HepG2 (cell line): Measurements from ENCODE around the gene ATG9A. TPM values are rescaled to one million over a fixed set of nuclear protein-coding genes. Genes with fewer than 3 reads are reported as not detected.

Experiments used
- ATF2 ChIP-seq: sonication (generic); formaldehyde crosslinking; IDR thresholded peaks from 2 replicates; pipeline ENCODE4 v1.4.0; 2020; ENCODE audit warnings: missing genetic modification reagents
- BHLHE40 ChIP-seq: IDR thresholded peaks from 2 replicates; pipeline ENCODE4 v1.6.1; 2011; ENCODE audit warnings: low read length, improper control_type of control experiment
- GTF2F1 ChIP-seq: fragments of 150-350 bp; IDR thresholded peaks from 2 replicates; pipeline ENCODE4 v1.6.1; 2014; ENCODE audit warnings: low read length
- HINFP ChIP-seq: sonication (generic); formaldehyde crosslinking; IDR thresholded peaks from 2 replicates; pipeline ENCODE4 v1.4.0; 2020; ENCODE audit warnings: low read depth, mild to moderate bottlenecking, missing genetic modification reagents
- NR0B2 ChIP-seq: sonication (generic); formaldehyde crosslinking; IDR thresholded peaks from 2 replicates; pipeline ENCODE4 v1.4.0; 2020; ENCODE audit warnings: mild to moderate bottlenecking, missing genetic modification reagents
- PBX2 ChIP-seq: IDR thresholded peaks from 2 replicates; pipeline ENCODE4 v1.6.1; 2016; ENCODE audit warnings: control low read depth
- RNF219 ChIP-seq: sonication (generic); formaldehyde crosslinking; IDR thresholded peaks from 2 replicates; pipeline ENCODE4 v1.5.0; 2020; ENCODE audit warnings: mild to moderate bottlenecking, missing genetic modification reagents
- SOX5 ChIP-seq: IDR thresholded peaks from 2 replicates; pipeline ENCODE4 v1.6.1; 2016; ENCODE audit warnings: borderline replicate concordance
- SOX6 ChIP-seq, 2 experiments: fragments of 450-650 bp in 1 of 2; sonication (generic) in 1 of 2; formaldehyde crosslinking in 1 of 2; IDR thresholded peaks; 2 replicates each; pipeline versions ENCODE4 v1.4.0 to v1.6.1; 2017 to 2020; ENCODE audit warnings: antibody characterized with exemption in 1 of 2, mild to moderate bottlenecking in 1 of 2, missing genetic modification reagents in 1 of 2
- SP1 ChIP-seq, 2 experiments: fragments of 450-650 bp in 1 of 2; sonication (generic) in 1 of 2; formaldehyde crosslinking in 1 of 2; IDR thresholded peaks; 2 replicates each; pipeline versions ENCODE4 v1.4.0 to v1.6.1; 2016 to 2020; ENCODE audit warnings: missing genetic modification reagents in 1 of 2
- ZC3H13 ChIP-seq: sonication (generic); formaldehyde crosslinking; IDR thresholded peaks from 2 replicates; pipeline ENCODE4 v1.8.1; 2023; ENCODE audit warnings: mild to moderate bottlenecking, missing genetic modification reagents, moderate library complexity
- ZFP36L1 ChIP-seq: sonication (generic); formaldehyde crosslinking; IDR thresholded peaks from 2 replicates; pipeline ENCODE4 v1.8.0; 2022; ENCODE audit warnings: mild to moderate bottlenecking, missing genetic modification reagents, moderate library complexity
- ZNF160 ChIP-seq: sonication (generic); formaldehyde crosslinking; IDR thresholded peaks from 2 replicates; pipeline ENCODE4 v1.8.0; 2022; ENCODE audit warnings: mild to moderate bottlenecking, inconsistent platforms, missing genetic modification reagents
- ZNF251 ChIP-seq: sonication (generic); formaldehyde crosslinking; IDR thresholded peaks from 2 replicates; pipeline ENCODE4 v1.9.0; 2021; ENCODE audit warnings: mild to moderate bottlenecking, missing genetic modification reagents
- ZNF34 ChIP-seq: sonication (generic); formaldehyde crosslinking; IDR thresholded peaks from 2 replicates; pipeline ENCODE4 v1.4.0; 2020; ENCODE audit warnings: mild to moderate bottlenecking, missing genetic modification reagents, borderline replicate concordance
- ZNF446 ChIP-seq: sonication (generic); formaldehyde crosslinking; IDR thresholded peaks from 2 replicates; pipeline ENCODE4 v1.5.0; 2020; ENCODE audit warnings: mild to moderate bottlenecking, missing genetic modification reagents
- ZNF644 ChIP-seq: IDR thresholded peaks from 2 replicates; pipeline ENCODE4 v1.6.1; 2016; ENCODE audit warnings: low read depth
- ZNF710 ChIP-seq: sonication (generic); formaldehyde crosslinking; IDR thresholded peaks from 2 replicates; pipeline ENCODE4 v1.5.0; 2020; ENCODE audit warnings: mild to moderate bottlenecking, missing genetic modification reagents, borderline replicate concordance
- ZNF792 ChIP-seq: IDR thresholded peaks from 2 replicates; pipeline ENCODE4 v1.6.1; 2016
- polyA plus RNA-seq, 8 experiments: library from polyadenylated mRNA; depleted of rRNA in 3 of 8; stranded (reverse) in 7 of 8; unstranded in 1 of 8; fragments of >200 nt; fragmentation: Illumina TruSeq in 4 of 8; extraction: Trizol in 4 of 8; gene quantifications; 2 replicates each; pipeline versions ENCODE4 v1.2.1 to v1.2.3, GENCODE V29; 2011 to 2016; ENCODE audit warnings: low read depth in 4 of 8, missing spikeins in 1 of 8, mixed read lengths in 1 of 8; ENCODE audit not compliant: insufficient read depth in 1 of 8
- total RNA-seq, 5 experiments: library from RNA; depleted of rRNA; stranded (reverse); fragments of >200 nt; fragmentation: Illumina TruSeq; extraction: Trizol; gene quantifications; 2 replicates each; pipeline ENCODE4 v1.2.3, GENCODE V29; 2016; ENCODE audit warnings: low read depth in 1 of 5

Gene ATG9A
- total and polyA plus RNA-seq, 2 of the 13 experiments (the other 11 are each of a cell fraction or from before 2014, with no cell fraction given) = 35.0 to 131 TPM

GRCh38 chr2:219252900-219253752, 23.7 kb upstream of the ATG9A start, which contains the start of gene TUBA4B (continued):
- TF ChIP-seq ATF2 (CRISPR knock-in tag) (no peak), ZC3H13 (CRISPR knock-in tag) (no peak), SOX5 (CRISPR knock-in tag) (0 out of 2 replicates have a peak, but pooled peaks have one; percentile 2), BHLHE40 (peak; percentile 42; the same call in 1 of the 2 replicates), GTF2F1 (no peak), ZNF34 (no peak), ZNF710 (no peak), SOX6 (IDR thresholded peaks at IDR 0.05) (no peak), SOX6 (CRISPR knock-in tag; IDR thresholded peaks at IDR 0.05) (no peak), PBX2 (CRISPR knock-in tag) (no peak), NR0B2 (0 out of 2 replicates have a peak, but pooled peaks have one; percentile 14), ZNF792 (CRISPR knock-in tag) (no peak), HINFP (no peak), ZFP36L1 (CRISPR knock-in tag) (no peak), SP1 (IDR thresholded peaks at IDR 0.05) (no peak), SP1 (CRISPR knock-in tag; IDR thresholded peaks at IDR 0.05) (no peak), ZNF644 (no peak), RNF219 (CRISPR knock-in tag) (no peak), ZNF160 (CRISPR knock-in tag) (no peak), ZNF251 (CRISPR knock-in tag) (no peak), ZNF446 (peak; percentile 31; the same call in 1 of the 2 replicates)
